Endothelial cell (in vitro differentiated cells): ENCODE data around the gene SHF. TPM values are rescaled to one million over a fixed set of nuclear protein-coding genes. Genes with fewer than 3 reads are reported as not detected.

Experiments used
- DNase-seq: peaks from one replicate; pipeline ENCODE4 v3.0.0; 2021; ENCODE audit warnings: low spot score
- H3K27ac Mint-ChIP-seq: one replicate; pipeline ENCODE4 v1.8.0; 2021; ENCODE audit warnings: mixed read lengths, inconsistent platforms; ENCODE audit not compliant: unreplicated experiment
- H3K27me3 Mint-ChIP-seq: one replicate; pipeline ENCODE4 v1.8.0; 2021; ENCODE audit warnings: mild to moderate bottlenecking, moderate library complexity, mixed read lengths, inconsistent platforms; ENCODE audit not compliant: unreplicated experiment
- H3K36me3 Mint-ChIP-seq: one replicate; pipeline ENCODE4 v1.8.0; 2021; ENCODE audit warnings: mild to moderate bottlenecking, low read depth, mixed read lengths, inconsistent platforms; ENCODE audit not compliant: unreplicated experiment
- H3K4me1 Mint-ChIP-seq: one replicate; pipeline ENCODE4 v1.8.0; 2021; ENCODE audit warnings: mild to moderate bottlenecking, mixed read lengths, inconsistent platforms; ENCODE audit not compliant: unreplicated experiment
- H3K4me3 Mint-ChIP-seq: one replicate; pipeline ENCODE4 v1.8.0; 2021; ENCODE audit warnings: mild to moderate bottlenecking, mixed read lengths, inconsistent platforms; ENCODE audit not compliant: unreplicated experiment
- H3K9me3 Mint-ChIP-seq: one replicate; pipeline ENCODE4 v1.8.0; 2021; ENCODE audit warnings: mixed read lengths, inconsistent platforms; ENCODE audit not compliant: unreplicated experiment
- CTCF ChIP-seq: fragments of 200-600 bp; sonication (generic); IDR thresholded peaks from one replicate; pipeline ENCODE4 v1.5.0; 2021; ENCODE audit warnings: antibody characterized with exemption; ENCODE audit not compliant: unreplicated experiment
- total RNA-seq: library from RNA; stranded (reverse); fragmentation: NEBNext Ultra II Directional; extraction: Animal tissue kit (Norgen Biotek cat#: 25700); gene quantifications from one replicate; pipeline ENCODE4 v1.2.1, GENCODE V29; 2021; ENCODE audit not compliant: unreplicated experiment

SHF gene
- total RNA-seq, 1 donor from 2014 or later = 23.0 TPM

DNA sequence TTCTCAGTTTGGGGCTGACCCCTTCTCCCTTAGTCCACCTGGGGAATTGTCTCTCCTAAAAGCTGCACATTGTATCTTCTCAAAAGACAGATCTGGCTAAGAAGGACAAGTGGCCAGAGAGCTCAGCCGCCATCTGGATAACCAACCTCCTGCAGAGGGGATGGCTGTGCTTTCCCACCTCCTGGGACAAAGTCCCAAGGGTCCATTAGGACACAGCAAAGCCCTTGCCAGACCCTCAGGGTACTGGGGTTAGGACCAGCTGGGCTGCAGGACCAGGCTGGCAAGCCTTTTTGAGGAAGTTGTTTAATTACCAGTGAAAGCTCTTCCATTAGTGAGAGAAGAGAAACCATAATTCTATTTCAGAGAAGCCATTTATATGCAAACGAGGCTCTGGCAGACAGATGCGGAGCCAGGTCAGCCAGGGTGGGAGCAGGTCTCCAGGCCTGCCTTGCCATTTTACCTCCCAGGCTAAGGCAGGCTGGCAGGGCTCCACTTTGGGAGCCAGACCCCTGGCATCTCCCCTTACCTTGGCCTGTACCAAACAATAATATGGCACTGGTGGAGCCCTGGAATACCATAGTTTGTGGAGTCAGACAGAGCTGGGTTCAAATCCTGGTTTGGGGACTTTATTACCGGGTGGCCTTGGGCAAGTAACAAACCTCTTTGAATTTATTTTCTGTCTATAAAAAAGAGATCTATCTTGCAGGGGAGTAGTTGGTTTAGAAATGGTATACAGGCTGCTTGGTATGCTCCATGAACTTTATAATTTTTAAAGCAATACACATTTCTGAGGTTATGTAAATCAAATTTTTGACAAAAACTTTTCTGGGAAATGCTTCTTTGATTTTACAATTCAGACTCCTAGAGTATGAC is 17.9 kb downstream of the SHF start:
- Mint-ChIP-seq H3K9me3 (no peaks in the 10 kb centered on the region), H3K27ac (no peak overlapping the region), H3K4me1 (peaks cover 2% of the 10 kb centered on the region), H3K36me3 (peaks cover 21% of the 10 kb centered on the region), H3K4me3 (no peak overlapping the region), H3K27me3 (peaks cover 8% of the 10 kb centered on the region)
- no peak for DNase-seq
- TF ChIP-seq CTCF = no peak

DNA sequence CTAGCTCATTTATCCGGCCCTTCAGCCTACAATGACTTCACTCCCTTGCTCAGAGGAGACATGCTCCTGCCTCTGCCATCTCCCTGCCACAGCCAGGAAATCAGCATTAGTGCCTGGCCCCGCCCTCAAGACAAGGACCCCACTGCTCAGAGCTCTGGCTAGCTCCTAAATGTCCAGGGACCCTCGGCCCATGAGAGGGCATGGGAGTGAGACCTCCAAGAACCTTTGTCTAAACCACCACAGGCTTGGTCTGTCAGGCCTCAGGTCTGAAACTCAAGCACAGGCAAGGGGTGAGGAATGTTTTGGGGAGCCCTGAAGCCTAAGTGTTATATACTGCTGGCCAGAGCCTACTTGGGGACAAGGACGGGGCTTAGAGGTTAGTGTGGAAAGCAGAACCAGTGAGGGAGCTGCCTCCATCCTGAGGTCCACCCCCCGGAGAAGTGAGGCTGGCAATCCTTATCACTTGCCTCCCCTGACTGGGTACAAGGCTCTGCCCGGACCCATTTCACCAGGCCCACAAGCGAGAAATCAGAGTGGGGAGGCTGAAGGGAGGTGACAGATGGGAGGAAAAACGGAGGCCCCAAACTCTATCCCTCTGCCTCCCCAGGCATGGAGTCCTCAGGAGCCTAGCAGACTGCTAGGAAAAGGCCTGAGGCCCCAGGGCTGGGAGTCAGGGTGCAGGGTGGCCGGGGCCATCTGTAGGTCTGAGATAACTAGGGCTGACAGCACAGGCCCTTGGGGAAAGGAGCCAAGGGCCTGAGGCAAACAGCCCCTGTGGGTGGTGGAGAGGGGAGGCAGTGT is 18.8 kb downstream of the SHF start:
- Mint-ChIP-seq H3K27ac (no peak overlapping the region), H3K4me1 (peaks cover 2% of the 10 kb centered on the region), H3K4me3 (no peak overlapping the region), H3K36me3 (peaks cover 15% of the 10 kb centered on the region), H3K9me3 (no peaks in the 10 kb centered on the region), H3K27me3 (peaks cover 7% of the 10 kb centered on the region)
- no peak for TF ChIP-seq CTCF
- DNase-seq = no peak

- no peak overlapping the region for H3K27ac Mint-ChIP-seq
Measured at GRCh38 chr15:45168286-45168685, 19.5 kb downstream of the SHF start.

GRCh38 chr15:45167631-45168205 is 20.0 kb downstream of the SHF start:
- Mint-ChIP-seq H3K9me3 (no peaks in the 10 kb centered on the region), H3K4me1 (peaks cover 2% of the 10 kb centered on the region), H3K27ac (peak overlapping the region; percentile 48), H3K4me3 (peak overlapping the region; percentile 76), H3K27me3 (peaks cover 5% of the 10 kb centered on the region), H3K36me3 (peaks cover 9% of the 10 kb centered on the region)
- TF ChIP-seq CTCF = no peak
- no peak for DNase-seq

More at GRCh38 chr15:45168286-45168685, 19.5 kb downstream of the SHF start:
- DNase-seq = no peak
- TF ChIP-seq CTCF = no peak
- Mint-ChIP-seq H3K4me1 (peaks cover 2% of the 10 kb centered on the region), H3K27me3 (peaks cover 5% of the 10 kb centered on the region), H3K9me3 (no peaks in the 10 kb centered on the region), H3K4me3 (no peak overlapping the region), H3K36me3 (peaks cover 9% of the 10 kb centered on the region)
